Urinary bladder (tissue), 4 donors: ENCODE measurements around the gene CDC16. TPM values are rescaled to one million over a fixed set of nuclear protein-coding genes. Genes with fewer than 3 reads are reported as not detected.
A peak's percentile ranks its signal among the peaks of the same experiment; 100 is the strongest.

Experiments used
- DNase-seq: peaks from one replicate; pipeline ENCODE4 v3.0.0-alpha.2; 2015; ENCODE audit errors: extremely low spot score
- H3K27ac ChIP-seq: one replicate; pipeline ENCODE4 v1.5.1; 2013; ENCODE audit warnings: low read depth, mild to moderate bottlenecking, moderate library complexity
- H3K36me3 ChIP-seq: one replicate; pipeline ENCODE4 v1.6.1; 2013; ENCODE audit warnings: mild to moderate bottlenecking, moderate library complexity; ENCODE audit not compliant: insufficient read depth
- H3K4me1 ChIP-seq: one replicate; pipeline ENCODE4 v1.6.1; 2013; ENCODE audit warnings: mild to moderate bottlenecking, moderate library complexity; ENCODE audit not compliant: insufficient read depth
- H3K4me3 ChIP-seq: one replicate; pipeline ENCODE4 v1.5.1; 2013; ENCODE audit warnings: low read depth, low read length
- WGBS: extraction: QIAGEN DNeasy Blood & Tissue Kit; methylation state at CpG from one replicate; pipeline ENCODE4 v1.1.7; 2013; 5-methylcytosine and 5-hydroxymethylcytosine counted together
- polyA plus RNA-seq: library from polyadenylated mRNA; stranded (reverse); fragments of 200-250 nt; gene quantifications from one replicate; pipeline ENCODE4 v1.2.3, GENCODE V29; 2013
- total RNA-seq: library from RNA; depleted of rRNA; stranded (reverse); fragments of >200 nt; gene quantifications from one replicate; pipeline ENCODE4 v1.2.3, GENCODE V29; 2014
- donor health status: healthy with polysubstance abuse.
- donor health status: healthy.

Gene CDC16
- total and polyA plus RNA-seq, 2 donors = 41.9 to 111 TPM

DNA sequence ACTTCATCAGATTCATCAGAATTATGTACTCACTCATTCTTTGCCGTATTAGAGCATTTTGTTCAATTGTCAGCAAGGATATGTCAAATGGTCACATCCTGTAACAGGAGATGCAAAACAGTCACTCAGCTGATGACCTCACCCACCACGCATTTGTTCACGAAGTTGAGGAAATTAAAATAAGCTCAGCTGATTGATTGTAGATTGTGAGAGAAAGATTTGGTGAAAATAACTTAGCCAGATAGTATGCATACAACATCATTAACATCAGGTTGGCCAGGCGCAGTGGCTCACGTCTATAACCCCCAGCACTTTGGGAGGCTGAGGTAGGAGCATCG lies 22.6 kb upstream of the CDC16 start:
- DNase-seq = no peak
- Histone ChIP-seq H3K27ac (no peak overlapping the region), H3K4me3 (no peak overlapping the region), H3K4me1 (no peaks in the 10 kb centered on the region), H3K36me3 (no peaks in the 10 kb centered on the region)
- 64% methylated on average over 6 of the region's 6 CpGs for WGBS

DNA sequence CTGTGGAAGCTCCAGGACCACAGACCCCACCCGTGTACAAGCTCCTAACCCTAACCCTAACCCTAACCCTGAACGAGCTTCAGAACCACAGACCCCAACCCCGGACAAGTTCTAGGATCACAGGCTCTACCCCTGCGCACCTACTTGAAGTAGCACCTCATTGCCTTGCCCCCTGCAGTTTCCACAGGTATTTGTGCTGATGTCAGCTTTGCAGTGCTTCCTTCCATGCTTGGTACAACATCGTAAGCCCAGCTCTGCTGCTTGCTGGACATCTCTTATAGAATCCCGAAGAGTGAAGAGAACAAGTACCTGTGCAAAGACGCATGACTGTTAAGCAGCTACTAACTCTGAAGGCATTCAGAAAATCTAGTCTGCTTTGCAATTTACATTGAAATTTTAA lies 20.7 kb upstream of the CDC16 start:
- DNase-seq = no peak
- WGBS = 91% methylated on average over 7 of the region's 7 CpGs
- H3K4me1 ChIP-seq = no peaks in the 10 kb centered on the region
- H3K4me3 ChIP-seq = no peak overlapping the region
- H3K36me3 ChIP-seq = no peaks in the 10 kb centered on the region
- H3K27ac ChIP-seq = no peak overlapping the region

DNA sequence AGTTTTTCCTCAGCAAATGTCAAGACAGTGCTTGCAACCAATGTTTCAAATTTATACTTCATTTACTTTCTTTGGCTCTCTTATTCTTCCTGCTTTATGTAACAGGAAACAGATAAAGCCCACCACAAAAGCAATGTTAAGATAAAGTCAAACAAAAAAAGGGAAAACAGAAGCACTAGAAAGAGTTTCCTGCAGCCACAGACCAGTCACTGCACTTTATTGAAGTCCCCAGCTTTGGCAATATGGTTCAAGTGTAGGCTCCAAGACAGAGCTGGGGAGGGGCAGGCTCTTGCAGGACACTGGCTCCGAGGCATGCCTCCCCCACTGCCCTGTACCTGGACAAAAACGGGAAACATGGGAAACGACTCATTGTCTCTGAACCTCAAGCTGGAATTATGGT lies 15.3 kb upstream of the CDC16 start:
- 47% methylated on average over 3 of the region's 3 CpGs for WGBS
- Histone ChIP-seq H3K4me1 (no peaks in the 10 kb centered on the region), H3K4me3 (no peak overlapping the region), H3K36me3 (no peaks in the 10 kb centered on the region), H3K27ac (no peak overlapping the region)
- DNase-seq = no peak

DNA sequence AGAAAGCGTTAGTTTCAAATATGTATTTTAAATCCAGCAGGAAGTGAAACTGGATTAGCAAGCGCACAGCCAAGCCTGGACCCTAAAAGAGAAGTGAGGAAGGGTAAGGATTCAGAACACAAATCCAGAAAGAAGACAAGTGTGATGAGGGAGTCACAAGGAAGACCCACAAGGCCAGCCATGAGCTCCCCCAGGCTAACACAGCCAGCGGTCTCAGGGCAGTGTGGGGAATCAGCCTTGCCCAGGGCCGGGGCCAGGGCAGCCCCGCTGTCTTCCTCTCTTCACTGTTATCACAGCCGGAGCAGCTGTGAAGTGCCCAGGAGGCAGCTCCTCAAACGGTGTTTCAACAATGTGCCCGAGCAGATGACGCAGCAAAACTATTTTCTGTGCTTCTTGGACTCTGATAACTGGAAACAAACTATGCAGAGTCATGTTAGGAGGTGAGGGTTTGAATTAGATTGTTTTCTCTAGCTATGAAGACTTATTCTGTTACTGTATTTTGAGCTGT lies 12.2 kb upstream of the CDC16 start:
- no peaks in the 10 kb centered on the region for H3K4me1 ChIP-seq
- no peak overlapping the region for H3K4me3 ChIP-seq
- no peak for DNase-seq
- no peak overlapping the region for H3K27ac ChIP-seq
- 44% methylated on average over 9 of the region's 9 CpGs for WGBS
- H3K36me3 ChIP-seq = no peaks in the 10 kb centered on the region

DNA sequence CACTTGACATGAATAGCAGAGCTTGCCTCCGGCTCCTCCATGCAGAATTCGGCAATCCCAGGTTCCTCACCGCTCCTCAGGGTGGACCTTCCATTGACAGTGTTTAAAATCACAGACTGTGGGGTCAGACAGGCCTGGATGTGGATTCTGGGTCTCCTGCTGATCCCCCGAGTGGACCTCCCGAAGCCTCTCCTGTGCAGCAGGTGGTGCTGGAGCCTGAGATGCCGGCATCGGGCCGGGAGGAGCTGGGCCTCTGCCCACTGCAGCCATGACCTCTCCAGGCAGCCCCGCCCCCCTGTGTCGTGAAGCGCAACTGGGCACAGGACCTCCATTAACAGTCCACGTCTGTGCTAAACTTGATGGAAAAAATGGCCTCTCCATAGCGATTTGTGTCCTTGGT lies 10.5 kb upstream of the CDC16 start:
- Histone ChIP-seq H3K36me3 (no peaks in the 10 kb centered on the region), H3K27ac (no peak overlapping the region), H3K4me1 (no peaks in the 10 kb centered on the region), H3K4me3 (no peak overlapping the region)
- 91% methylated on average over 13 of the region's 13 CpGs for WGBS
- no peak for DNase-seq

DNA sequence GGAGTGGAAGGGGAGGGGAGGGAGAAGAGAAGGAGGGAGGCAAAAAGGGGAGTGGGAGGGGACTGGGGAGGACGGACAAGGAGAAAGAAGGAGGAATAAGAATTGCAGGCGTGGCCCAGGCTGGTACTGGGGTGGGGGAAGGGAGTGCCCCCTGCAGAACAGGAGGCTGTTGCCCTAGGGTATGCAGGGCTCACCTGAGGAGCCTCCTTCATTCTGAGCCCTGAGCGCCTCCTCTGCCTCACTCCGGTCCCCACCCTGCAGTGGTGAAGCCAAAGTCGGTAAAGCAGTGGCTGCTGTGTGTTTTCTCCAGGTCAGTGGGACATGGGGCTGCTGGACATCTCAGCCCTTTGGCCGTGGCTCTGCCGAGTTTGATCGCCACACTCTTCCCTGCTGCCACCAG lies 9.1 kb upstream of the CDC16 start:
- H3K4me3 ChIP-seq = no peak overlapping the region
- no peaks in the 10 kb centered on the region for H3K36me3 ChIP-seq
- H3K27ac ChIP-seq = no peak overlapping the region
- WGBS = 80% methylated on average over 8 of the region's 8 CpGs
- no peak for DNase-seq
- no peaks in the 10 kb centered on the region for H3K4me1 ChIP-seq

DNA sequence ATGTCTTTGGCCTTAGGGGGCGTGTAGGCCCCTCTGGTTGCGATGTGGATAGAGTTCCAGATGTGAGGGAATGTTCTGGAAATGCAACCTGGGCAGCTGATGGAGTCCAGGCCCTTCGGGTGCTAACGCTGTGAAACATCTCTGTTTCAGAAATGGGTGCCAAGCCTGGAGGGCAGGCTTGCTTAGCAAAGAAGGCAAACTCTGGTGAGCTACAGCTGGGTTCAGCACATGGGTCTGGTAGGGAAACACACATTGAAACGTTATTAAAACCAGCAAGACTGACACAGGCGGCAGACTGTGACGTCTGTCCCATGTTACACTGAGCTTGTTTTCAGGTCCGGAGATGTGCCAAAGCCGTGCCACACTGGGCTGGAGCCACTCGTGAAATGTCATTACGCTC lies 8.6 kb upstream of the CDC16 start:
- no peak overlapping the region for H3K27ac ChIP-seq
- H3K4me3 ChIP-seq = no peak overlapping the region
- H3K36me3 ChIP-seq = no peaks in the 10 kb centered on the region
- no peak for DNase-seq
- H3K4me1 ChIP-seq = no peaks in the 10 kb centered on the region
- 88% methylated on average over 11 of the region's 11 CpGs for WGBS

DNA sequence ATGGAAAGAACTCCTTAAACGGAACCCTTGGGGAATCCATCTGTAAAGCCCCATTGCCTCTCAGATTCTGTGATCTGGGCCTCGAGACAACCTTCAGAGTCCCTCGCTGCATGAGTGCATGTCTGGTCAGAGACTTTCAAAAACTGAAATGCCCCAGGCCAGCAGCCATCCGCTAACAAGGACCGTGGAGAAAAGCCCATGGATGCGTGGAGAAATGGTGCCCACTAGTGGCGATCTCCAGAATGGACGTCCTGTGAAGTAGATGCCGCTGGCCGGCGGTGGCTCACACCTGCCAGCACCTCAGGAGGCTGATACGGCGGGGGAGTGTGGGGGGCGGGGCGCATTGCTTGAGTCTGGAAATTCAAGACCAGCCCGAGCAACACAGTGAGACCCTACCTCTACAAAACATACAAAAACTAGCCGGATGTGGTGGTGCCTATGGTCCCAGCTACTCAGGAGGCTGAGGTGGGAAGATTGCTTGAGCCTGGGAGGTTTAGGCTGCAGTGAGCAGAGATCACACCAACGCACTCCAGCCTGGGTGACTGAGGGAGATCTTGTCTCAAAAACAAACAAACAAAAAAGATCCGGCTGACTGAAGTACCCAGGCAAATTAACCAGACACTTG lies 7.9 kb upstream of the CDC16 start:
- H3K4me3 ChIP-seq = no peak overlapping the region
- no peaks in the 10 kb centered on the region for H3K4me1 ChIP-seq
- no peak overlapping the region for H3K27ac ChIP-seq
- 5% methylated on average over 19 of the region's 19 CpGs for WGBS
- H3K36me3 ChIP-seq = no peaks in the 10 kb centered on the region
- no peak for DNase-seq

DNA sequence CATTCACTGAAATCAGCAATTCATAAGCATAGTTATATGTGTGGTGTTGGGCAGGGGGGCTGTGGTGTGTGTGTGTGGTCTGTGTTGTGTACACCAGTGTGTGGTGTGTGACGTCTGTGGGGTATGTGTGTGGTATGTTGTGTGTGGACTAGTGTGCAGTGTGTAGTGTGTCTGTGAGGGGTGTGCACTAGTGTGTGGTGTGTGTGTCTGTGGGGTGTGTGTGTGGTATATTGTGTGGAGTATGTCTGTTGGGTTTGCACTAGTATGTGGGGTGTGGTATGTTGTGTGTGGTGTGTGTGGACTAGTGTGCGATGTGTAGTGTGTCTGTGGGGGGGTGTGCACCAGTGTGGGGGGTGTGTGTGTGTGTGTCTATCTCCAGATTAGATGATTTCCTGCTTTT lies 7.2 kb upstream of the CDC16 start:
- Histone ChIP-seq H3K36me3 (no peaks in the 10 kb centered on the region), H3K4me1 (no peaks in the 10 kb centered on the region), H3K4me3 (no peak overlapping the region), H3K27ac (no peak overlapping the region)
- DNase-seq = no peak
- 75% methylated on average over 2 of the region's 2 CpGs for WGBS

DNA sequence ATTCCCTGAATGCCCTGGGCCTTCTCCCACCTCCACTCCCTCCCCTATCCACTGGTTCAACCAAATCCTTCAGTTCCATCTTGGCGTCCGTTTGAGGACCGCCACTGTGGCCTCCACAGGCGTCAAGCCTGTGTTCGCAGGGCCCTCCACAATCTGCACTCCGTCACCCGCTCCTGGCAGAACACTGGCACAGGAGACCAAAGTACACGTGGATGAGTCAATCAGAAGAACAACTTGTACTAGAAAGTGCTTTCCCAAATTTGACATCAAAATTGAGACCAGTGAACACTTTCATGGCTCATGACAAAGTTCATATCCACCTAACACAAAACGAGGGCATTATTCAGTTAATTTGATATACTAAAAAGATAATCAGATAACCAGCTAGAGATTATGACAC lies 6.5 kb upstream of the CDC16 start:
- H3K4me1 ChIP-seq = no peaks in the 10 kb centered on the region
- 61% methylated on average over 9 of the region's 9 CpGs for WGBS
- no peak overlapping the region for H3K27ac ChIP-seq
- H3K4me3 ChIP-seq = no peak overlapping the region
- H3K36me3 ChIP-seq = no peaks in the 10 kb centered on the region
- no peak for DNase-seq

DNA sequence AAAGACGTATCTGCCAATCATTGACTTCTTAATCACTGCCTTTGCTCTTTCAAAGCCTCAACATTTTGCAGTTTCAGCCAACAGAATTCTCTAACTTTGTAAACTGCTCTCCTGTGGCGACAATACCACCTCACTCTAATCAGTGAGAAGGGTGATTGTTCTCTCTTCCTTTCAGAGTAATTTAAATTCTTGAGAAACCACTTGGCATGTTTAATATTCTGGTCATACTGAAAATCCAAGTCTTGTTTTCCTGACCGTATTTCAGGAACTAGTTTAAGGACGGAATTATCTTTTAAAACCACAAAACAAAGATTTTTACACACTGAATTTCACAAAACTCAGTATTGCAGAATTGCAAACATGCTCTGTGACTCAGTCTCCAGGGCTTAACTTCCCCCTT lies 5.2 kb upstream of the CDC16 start:
- no peaks in the 10 kb centered on the region for H3K36me3 ChIP-seq
- H3K4me3 ChIP-seq = no peak overlapping the region
- H3K27ac ChIP-seq = no peak overlapping the region
- H3K4me1 ChIP-seq = no peaks in the 10 kb centered on the region
- 46% methylated on average over 4 of the region's 4 CpGs for WGBS
- DNase-seq = no peak

DNA sequence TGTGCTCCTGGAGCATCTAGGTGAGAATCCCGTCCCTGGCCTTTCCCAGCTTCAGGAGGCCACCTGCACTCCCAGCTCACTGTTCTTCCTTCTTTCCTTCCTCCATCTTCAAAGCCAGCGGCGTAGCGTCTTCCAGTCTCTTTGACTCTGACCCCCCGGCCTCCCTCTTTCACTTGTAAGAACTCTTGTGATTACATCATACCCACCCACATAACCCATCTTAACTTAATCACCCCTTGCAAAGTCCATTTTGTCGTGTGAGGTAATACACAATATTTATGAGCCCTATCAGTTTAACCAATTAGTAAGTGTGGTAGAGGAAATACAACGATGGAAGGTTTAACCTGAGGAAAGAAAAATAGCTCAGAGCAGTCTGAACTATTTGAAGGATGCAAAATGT lies 4.6 kb upstream of the CDC16 start:
- Histone ChIP-seq H3K4me3 (no peak overlapping the region), H3K27ac (no peak overlapping the region), H3K36me3 (no peaks in the 10 kb centered on the region), H3K4me1 (no peaks in the 10 kb centered on the region)
- DNase-seq = no peak
- 19% methylated on average over 7 of the region's 7 CpGs for WGBS

DNA sequence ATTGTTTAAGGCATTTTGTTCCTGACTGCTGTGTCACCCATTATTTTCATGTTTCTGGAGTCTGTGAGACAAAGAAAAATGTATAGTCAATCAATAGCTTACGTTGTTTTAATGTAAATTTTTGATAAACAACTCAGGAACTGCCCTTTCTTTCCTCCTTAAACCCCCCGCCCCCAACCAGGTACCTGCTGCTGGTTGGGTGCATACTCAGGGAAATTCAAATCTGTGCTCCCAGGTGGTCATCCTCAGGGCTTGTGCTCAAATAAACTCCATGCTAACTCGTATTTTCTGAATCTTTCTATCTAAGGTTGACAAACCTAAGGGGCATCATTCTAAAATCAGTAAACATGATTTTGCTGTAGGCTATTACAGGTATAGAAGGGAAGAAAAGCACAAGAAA lies 4.1 kb upstream of the CDC16 start:
- Histone ChIP-seq H3K27ac (no peak overlapping the region), H3K36me3 (no peaks in the 10 kb centered on the region), H3K4me3 (no peak overlapping the region), H3K4me1 (no peaks in the 10 kb centered on the region)
- WGBS = 25% methylated on average over 3 of the region's 3 CpGs
- DNase-seq = no peak

DNA sequence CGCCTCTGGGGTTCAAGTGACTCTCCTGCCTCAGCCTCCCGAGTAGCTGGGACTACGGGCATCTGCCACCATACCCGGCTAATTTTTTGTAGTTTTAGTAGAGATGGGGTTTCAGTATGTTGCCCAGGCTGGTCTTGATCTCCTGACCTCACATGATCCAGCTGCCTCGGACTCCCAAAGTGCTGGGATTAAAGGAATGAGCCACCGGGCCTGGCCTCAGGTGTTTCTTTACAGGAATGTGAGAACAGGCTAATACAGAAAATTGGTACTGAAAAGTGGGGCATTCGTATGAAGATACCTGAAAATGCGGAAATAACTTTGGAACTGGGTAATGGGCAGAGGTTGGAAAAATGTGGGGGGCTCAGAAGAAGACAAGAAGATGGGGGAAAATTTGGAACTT lies 2.8 kb upstream of the CDC16 start:
- H3K36me3 ChIP-seq = no peaks in the 10 kb centered on the region
- no peak for DNase-seq
- H3K27ac ChIP-seq = no peak overlapping the region
- H3K4me3 ChIP-seq = no peak overlapping the region
- WGBS = 74% methylated on average over 8 of the region's 8 CpGs
- peaks cover 2% of the 10 kb centered on the region for H3K4me1 ChIP-seq

DNA sequence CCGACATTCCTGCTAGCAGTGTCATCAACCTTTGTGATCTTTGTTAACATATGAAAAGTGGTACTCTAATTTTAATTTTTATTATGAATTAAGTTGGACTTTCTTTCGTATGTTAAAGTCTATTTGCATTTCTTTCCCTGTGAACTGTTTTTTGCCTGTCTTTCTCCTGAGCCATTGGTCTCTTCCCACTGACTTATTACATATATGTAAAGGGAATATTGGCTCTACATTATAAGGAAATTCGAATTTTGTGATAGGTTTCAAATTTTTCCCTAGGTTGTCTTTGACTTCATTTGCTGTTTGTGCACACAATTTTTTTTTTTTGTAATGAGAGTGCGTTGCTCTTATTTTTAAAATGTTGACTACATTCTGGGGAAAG lies 442 bp upstream of the CDC16 start:
- WGBS = 66% methylated on average over 4 of the region's 4 CpGs
- Histone ChIP-seq H3K27ac (no peak overlapping the region), H3K4me3 (peak overlapping the region; percentile 84), H3K4me1 (peaks cover 2% of the 10 kb centered on the region), H3K36me3 (no peaks in the 10 kb centered on the region)
- no peak for DNase-seq
